Upper lobe of left lung (tissue), 6 donors: ENCODE measurements around the gene AKAP12. TPM values are rescaled to one million over a fixed set of nuclear protein-coding genes. Genes with fewer than 3 reads are reported as not detected.
A peak's percentile ranks its signal among the peaks of the same experiment; 100 is the strongest.

Source experiments
- ATAC-seq, 2 donors: fragments of 200-7000 bp; cut with Tn5 transposase; one replicate each; pipeline ENCODE4 v1.9.1; 2022; ENCODE audit warnings: mild to moderate bottlenecking in 2 of 2, moderate library complexity in 2 of 2; ENCODE audit not compliant: low FRiP score in 2 of 2
- DNase-seq, 2 donors: peaks; one replicate each; pipeline ENCODE4 v3.0.0-alpha.2; 2019 to 2020
- H3K27ac ChIP-seq, 4 donors: fragments of 200-600 bp; sonication (generic); one replicate each; pipeline ENCODE4 v1.5.1; 2016 to 2019
- H3K27me3 ChIP-seq, 4 donors: fragments of 200-600 bp; sonication (generic); one replicate each; pipeline ENCODE4 v1.5.1; 2017 to 2019
- H3K36me3 ChIP-seq, 4 donors: fragments of 200-600 bp; sonication (generic); one replicate each; pipeline ENCODE4 v1.5.1; 2016 to 2019
- H3K4me1 ChIP-seq, 4 donors: fragments of 200-600 bp; sonication (generic); one replicate each; pipeline ENCODE4 v1.5.1; 2018 to 2019
- H3K4me3 ChIP-seq, 4 donors: fragments of 200-600 bp; sonication (generic); one replicate each; pipeline ENCODE4 v1.5.1; 2017 to 2019; ENCODE audit warnings: mild to moderate bottlenecking in 2 of 4, moderate library complexity in 1 of 4
- H3K9me3 ChIP-seq, 4 donors: fragments of 200-600 bp; sonication (generic); one replicate each; pipeline ENCODE4 v1.5.1; 2018 to 2019
- EP300 ChIP-seq, 4 donors: sonication (generic); formaldehyde crosslinking; IDR thresholded peaks; one replicate each; pipeline ENCODE4 v1.5.1; 2017; ENCODE audit warnings: antibody characterized with exemption in 4 of 4, control low read depth in 2 of 4
- POLR2A ChIP-seq, 4 donors: fragments of 450-650 bp; IDR thresholded peaks; one replicate each; pipeline ENCODE4 v1.5.1; 2016 to 2017; ENCODE audit warnings: antibody characterized with exemption in 4 of 4, mild to moderate bottlenecking in 2 of 4
- POLR2AphosphoS5 ChIP-seq, 2 donors: sonication (generic); formaldehyde crosslinking; IDR thresholded peaks; one replicate each; pipeline ENCODE4 v1.5.1; 2017; ENCODE audit warnings: antibody characterized with exemption in 2 of 2
- WGBS, 2 donors: methylation state at CpG; one replicate each; pipeline ENCODE4 v1.1.5; 2017 to 2018; 5-methylcytosine and 5-hydroxymethylcytosine counted together
- total RNA-seq, 6 donors: library from RNA; depleted of rRNA in 4 of 6; stranded (reverse); fragments of >200 nt in 4 of 6; gene quantifications; one replicate each; pipeline versions ENCODE4 v1.1.0 to v1.2.1, GENCODE V29; 2016 to 2021
- TF ChIP-seq, protein P1 (sequence below), 6 experiments: fragments of 450-650 bp in 4 of 6; fragments of 200-600 bp in 2 of 6; sonication (generic) in 2 of 6; IDR thresholded peaks; one replicate each; pipeline ENCODE4 v1.5.1; 2016 to 2019; ENCODE audit warnings: antibody characterized with exemption in 6 of 6
- donor health status: DM: no; HTN: no; CAD: no; lungs with moderate emphysema.
- donor health status: DM: no; HTN: yes; CAD: no; lungs with severe emphysema.

Gene AKAP12
- total RNA-seq, 6 donors from 2014 or later: 17.7 to 67.7 (median 37.7) TPM

DNA sequence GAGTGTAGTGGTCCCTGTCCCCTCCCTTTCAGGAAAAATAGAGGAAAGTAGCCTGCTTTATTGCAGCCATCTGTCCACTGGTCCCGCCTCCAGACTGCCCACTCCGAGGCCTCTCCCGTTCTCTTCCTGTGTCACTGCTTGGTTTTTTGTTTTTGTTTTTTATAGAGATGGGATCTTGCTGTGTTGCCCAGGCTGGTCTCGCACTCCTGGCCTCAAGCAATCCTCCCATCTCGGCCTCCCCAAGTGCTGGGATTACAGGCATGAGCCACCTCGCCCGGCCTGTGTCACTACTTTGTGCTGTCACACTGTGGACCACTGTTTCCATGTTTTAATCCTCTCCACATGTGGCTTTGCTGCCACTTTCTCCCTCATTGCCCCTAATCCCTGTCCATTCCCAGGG is 80.4 kb downstream of the AKAP12 start:
- Histone ChIP-seq H3K27ac (no peak overlapping the region), H3K4me1 (peaks cover 13 to 17% (median 15%) of the 10 kb centered on the region in 4 donors), H3K36me3 (no peaks in the 10 kb centered on the region), H3K4me3 (no peak overlapping the region), H3K27me3 (no peaks in the 10 kb centered on the region), H3K9me3 (no peaks in the 10 kb centered on the region)
- DNase-seq: no peak
- no peak for ATAC-seq
- WGBS, 2 donors: 94 to 97% methylated on average over 7 of the region's 7 CpGs
- TF ChIP-seq, protein P1, sequence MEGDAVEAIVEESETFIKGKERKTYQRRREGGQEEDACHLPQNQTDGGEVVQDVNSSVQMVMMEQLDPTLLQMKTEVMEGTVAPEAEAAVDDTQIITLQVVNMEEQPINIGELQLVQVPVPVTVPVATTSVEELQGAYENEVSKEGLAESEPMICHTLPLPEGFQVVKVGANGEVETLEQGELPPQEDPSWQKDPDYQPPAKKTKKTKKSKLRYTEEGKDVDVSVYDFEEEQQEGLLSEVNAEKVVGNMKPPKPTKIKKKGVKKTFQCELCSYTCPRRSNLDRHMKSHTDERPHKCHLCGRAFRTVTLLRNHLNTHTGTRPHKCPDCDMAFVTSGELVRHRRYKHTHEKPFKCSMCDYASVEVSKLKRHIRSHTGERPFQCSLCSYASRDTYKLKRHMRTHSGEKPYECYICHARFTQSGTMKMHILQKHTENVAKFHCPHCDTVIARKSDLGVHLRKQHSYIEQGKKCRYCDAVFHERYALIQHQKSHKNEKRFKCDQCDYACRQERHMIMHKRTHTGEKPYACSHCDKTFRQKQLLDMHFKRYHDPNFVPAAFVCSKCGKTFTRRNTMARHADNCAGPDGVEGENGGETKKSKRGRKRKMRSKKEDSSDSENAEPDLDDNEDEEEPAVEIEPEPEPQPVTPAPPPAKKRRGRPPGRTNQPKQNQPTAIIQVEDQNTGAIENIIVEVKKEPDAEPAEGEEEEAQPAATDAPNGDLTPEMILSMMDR (IDR thresholded peaks at IDR 0.05): no peak
- no peak for TF ChIP-seq EP300 (IDR thresholded peaks at IDR 0.05)
- no peak for TF ChIP-seq POLR2AphosphoS5 (IDR thresholded peaks at IDR 0.05)
- TF ChIP-seq POLR2A (IDR thresholded peaks at IDR 0.05): no peak

DNA sequence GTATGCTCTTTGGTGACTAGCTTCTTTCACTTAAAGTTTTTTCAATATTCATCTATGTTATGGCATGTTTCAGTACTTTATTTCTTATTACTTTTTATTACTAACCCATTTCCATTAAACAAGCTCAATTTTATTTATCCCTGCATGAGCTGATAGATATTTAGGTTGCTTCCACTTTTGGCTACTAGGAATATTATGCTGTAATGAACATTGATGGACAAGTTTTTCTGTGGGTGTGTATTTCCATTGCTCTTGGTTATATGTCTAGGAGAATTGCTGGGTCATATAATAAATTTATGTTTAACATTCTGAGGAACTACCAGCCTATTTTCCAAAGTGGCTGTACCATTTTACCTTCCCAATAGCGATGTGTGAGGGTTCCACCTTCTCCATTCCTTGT is 81.7 kb downstream of the AKAP12 start:
- H3K36me3 ChIP-seq: no peaks in the 10 kb centered on the region

DNA sequence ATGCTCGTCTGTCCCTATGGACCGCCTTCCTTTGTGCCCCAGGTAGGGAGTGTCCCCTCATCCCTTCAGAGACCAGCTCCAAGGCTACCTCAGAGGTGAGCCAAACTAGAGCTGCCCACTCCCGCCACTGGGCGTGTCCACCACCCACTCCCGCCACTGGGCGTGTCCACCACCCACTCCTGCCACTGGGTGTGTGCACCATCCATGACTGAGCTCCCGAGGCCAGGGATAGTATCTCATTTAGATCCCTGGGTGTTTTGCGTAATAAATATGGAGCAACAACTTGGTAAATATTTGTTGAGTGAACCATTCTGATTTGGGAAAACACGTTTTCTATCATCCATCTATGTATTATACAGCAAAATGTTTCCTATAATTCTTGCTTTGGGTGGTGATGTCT is 82.8 kb downstream of the AKAP12 start:
- Histone ChIP-seq H3K27me3 (no peaks in the 10 kb centered on the region), H3K9me3 (no peaks in the 10 kb centered on the region), H3K27ac (no peak overlapping the region), H3K4me3 (no peak overlapping the region), H3K4me1 (peaks cover 24 to 29% (median 27%) of the 10 kb centered on the region in 4 donors), H3K36me3 (no peaks in the 10 kb centered on the region)
- DNase-seq: peak in 1 of 2 donors; percentile 43
- no peak for ATAC-seq
- 89 to 91% methylated on average over 9 of the region's 9 CpGs for WGBS, 2 donors
- TF ChIP-seq POLR2AphosphoS5 (IDR thresholded peaks at IDR 0.05) (no peak), EP300 (IDR thresholded peaks at IDR 0.05) (no peak), POLR2A (IDR thresholded peaks at IDR 0.05) (no peak)
- TF ChIP-seq, protein P1 (IDR thresholded peaks at IDR 0.05): no peak

More for the DNA sequence above, 81.7 kb downstream of the AKAP12 start:
- H3K4me3 ChIP-seq: no peak overlapping the region
- 97 to 100% methylated on average over 1 of the region's 1 CpG for WGBS, 2 donors
- no peak overlapping the region for H3K27ac ChIP-seq
- TF ChIP-seq POLR2AphosphoS5 (IDR thresholded peaks at IDR 0.05) (no peak), EP300 (IDR thresholded peaks at IDR 0.05) (no peak), POLR2A (IDR thresholded peaks at IDR 0.05) (no peak)
- TF ChIP-seq, protein P1 (IDR thresholded peaks at IDR 0.05): no peak
- peaks cover 24 to 28% (median 27%) of the 10 kb centered on the region in 4 donors for H3K4me1 ChIP-seq
- no peak for ATAC-seq
- H3K27me3 ChIP-seq: no peaks in the 10 kb centered on the region
- no peak for DNase-seq
- no peaks in the 10 kb centered on the region for H3K9me3 ChIP-seq

DNA sequence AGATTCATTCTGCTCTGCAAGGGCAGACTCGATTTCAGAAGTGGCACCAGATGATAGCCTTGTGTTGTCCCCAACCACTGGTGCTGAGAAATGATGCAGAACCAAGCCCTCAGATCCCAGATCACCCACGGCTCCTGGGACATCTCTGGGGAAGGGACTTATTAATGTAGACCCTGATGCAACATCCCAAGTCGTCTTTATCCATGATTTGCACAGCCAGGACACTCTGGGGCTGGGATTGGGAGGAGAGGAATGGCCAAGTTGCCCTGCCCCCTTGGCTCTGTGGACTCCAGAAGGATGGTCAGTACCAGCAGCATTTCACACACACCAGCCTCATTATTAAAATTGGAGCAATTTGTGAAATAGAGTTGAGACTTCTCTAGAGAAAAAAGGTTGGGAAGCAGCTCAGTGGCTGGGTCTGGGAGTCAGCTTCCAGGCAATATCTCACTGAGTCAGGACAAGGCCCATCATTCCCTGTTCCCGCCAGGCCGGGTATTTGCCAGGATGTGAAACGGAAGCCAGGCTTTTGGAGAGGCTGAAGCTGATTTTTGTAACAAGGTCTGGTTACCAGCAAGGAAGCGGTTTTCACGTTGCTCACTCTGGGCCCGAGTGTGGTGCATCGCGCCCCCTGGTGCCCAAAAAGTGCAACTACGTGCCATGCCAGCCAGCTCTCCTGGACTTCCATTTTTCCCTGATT is 84.2 kb downstream of the AKAP12 start:
- Histone ChIP-seq H3K9me3 (no peaks in the 10 kb centered on the region), H3K4me1 (peaks cover 24 to 29% (median 27%) of the 10 kb centered on the region in 4 donors), H3K27ac (peak overlapping the region; percentile 4 to 85 (median 46)), H3K4me3 (no peak overlapping the region), H3K27me3 (no peaks in the 10 kb centered on the region), H3K36me3 (no peaks in the 10 kb centered on the region)
- peak; percentile 67 to 86 for TF ChIP-seq POLR2AphosphoS5 (IDR thresholded peaks at IDR 0.05)
- TF ChIP-seq EP300 (IDR thresholded peaks at IDR 0.05): peak in 2 of 4 donors; percentile 79 to 80
- no peak for TF ChIP-seq POLR2A (IDR thresholded peaks at IDR 0.05)
- TF ChIP-seq, protein P1 (IDR thresholded peaks at IDR 0.05): peak; percentile 96 to 98 (median 96)
- ATAC-seq (peak; percentile 92 to 94), DNase-seq (peak; percentile 83 to 92)
- WGBS, 2 donors: 15 to 22% methylated on average over 11 to 12 of the region's 12 CpGs

DNA sequence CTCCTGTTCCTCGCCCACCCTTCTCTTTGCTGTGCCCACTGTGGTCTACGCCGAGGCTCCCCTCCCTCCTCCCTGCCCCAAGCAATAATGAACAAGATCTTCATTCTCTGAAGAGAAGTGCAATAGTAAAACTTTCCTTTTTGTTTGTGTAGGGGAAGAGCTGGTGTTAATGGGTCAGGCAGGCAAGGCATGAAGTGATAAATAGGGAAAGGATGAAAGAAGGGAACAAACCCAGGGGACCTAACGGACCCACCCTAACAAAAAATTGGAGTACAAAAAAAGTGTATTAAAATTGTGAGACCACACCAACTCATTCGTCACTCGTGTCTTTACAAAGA is 84.7 kb downstream of the AKAP12 start:
- ATAC-seq (no peak), DNase-seq (no peak)
- TF ChIP-seq EP300 (IDR thresholded peaks at IDR 0.05) (no peak), POLR2A (IDR thresholded peaks at IDR 0.05) (no peak), POLR2AphosphoS5 (IDR thresholded peaks at IDR 0.05) (no peak)
- TF ChIP-seq, protein P1 (IDR thresholded peaks at IDR 0.05): peak in 2 of 6 experiments; percentile 0 to 46
- WGBS, 2 donors: 24 to 27% methylated on average over 6 of the region's 6 CpGs
- Histone ChIP-seq H3K9me3 (no peaks in the 10 kb centered on the region), H3K4me1 (peaks cover 24 to 29% (median 27%) of the 10 kb centered on the region in 4 donors), H3K27me3 (no peaks in the 10 kb centered on the region), H3K4me3 (no peak overlapping the region), H3K27ac (peak overlapping the region in 2 of 4 donors; percentile 76 to 85), H3K36me3 (no peaks in the 10 kb centered on the region)
